ENCODE results near the gene PRDM16. TPM values are rescaled to one million over a fixed set of nuclear protein-coding genes. Genes with fewer than 3 reads are reported as not detected.

Gene PRDM16
- total RNA-seq, 1 experiment from 2014 or later, result 1.6 TPM

- ChIA-PET CTCF (no interaction called here), POLR2A (no interaction called here)
- no peak overlapping the region for H3K4me3 Mint-ChIP-seq
- DNase-seq (ENCODE audit: low spot score), result no peak
- H3K9me3 Mint-ChIP-seq, result no peaks in the 10 kb centered on the region
- H3K27me3 Mint-ChIP-seq (ENCODE audit: low read depth), result no peaks in the 10 kb centered on the region
- no peak for ATAC-seq
- peaks cover 3% of the 10 kb centered on the region; the same call in 1 of the 2 replicates for H3K4me1 Mint-ChIP-seq
- H3K36me3 Mint-ChIP-seq, result no peaks in the 10 kb centered on the region
- no peak overlapping the region for H3K27ac Mint-ChIP-seq
- TF ChIP-seq PREB (CRISPR knock-in tag; IDR thresholded peaks at IDR 0.05; ENCODE audit: borderline replicate concordance) (no peak), EMX1 (CRISPR knock-in tag; IDR thresholded peaks at IDR 0.05) (no peak), MXD4 (CRISPR knock-in tag; IDR thresholded peaks at IDR 0.05; ENCODE audit: borderline replicate concordance) (no peak), JAZF1 (CRISPR knock-in tag; IDR thresholded peaks at IDR 0.05) (no peak), FOXK1 (CRISPR knock-in tag; IDR thresholded peaks at IDR 0.05) (no peak), ZNF219 (CRISPR knock-in tag; IDR thresholded peaks at IDR 0.05; ENCODE audit: borderline replicate concordance) (no peak), STAT6 (CRISPR knock-in tag; conservative IDR thresholded peaks at IDR 0.05; ENCODE audit: low read depth) (no peak), E2F5 (CRISPR knock-in tag; IDR thresholded peaks at IDR 0.05) (no peak), ZNF138 (CRISPR knock-in tag; conservative IDR thresholded peaks at IDR 0.05) (no peak), MLX (CRISPR knock-in tag; IDR thresholded peaks at IDR 0.05) (no peak), OVOL2 (CRISPR knock-in tag; IDR thresholded peaks at IDR 0.05; ENCODE audit: borderline replicate concordance) (no peak), RORB (CRISPR knock-in tag; IDR thresholded peaks at IDR 0.05) (no peak), ZMAT4 (CRISPR knock-in tag; IDR thresholded peaks at IDR 0.05) (no peak), CREB1 (CRISPR knock-in tag; IDR thresholded peaks at IDR 0.05) (no peak), GABPB1 (CRISPR knock-in tag; IDR thresholded peaks at IDR 0.05) (no peak), ATF3 (CRISPR knock-in tag; conservative IDR thresholded peaks at IDR 0.05) (no peak), E2F1 (CRISPR knock-in tag; IDR thresholded peaks at IDR 0.05) (no peak), CBFB (CRISPR knock-in tag; IDR thresholded peaks at IDR 0.05; ENCODE audit: low read depth) (no peak), MAX (CRISPR knock-in tag; IDR thresholded peaks at IDR 0.05) (no peak)
Observed at GRCh38 chr1:3436451-3436850, 367.4 kb downstream of the PRDM16 start.

GRCh38 chr1:3436901-3437300 is 367.9 kb downstream of the PRDM16 start:
- no peaks in the 10 kb centered on the region for H3K36me3 Mint-ChIP-seq

More at GRCh38 chr1:3436901-3437300, 367.9 kb downstream of the PRDM16 start:
- ATAC-seq (no peak), DNase-seq (ENCODE audit: low spot score) (no peak)
- ChIA-PET POLR2A (no interaction called here), CTCF (interaction anchor here (1.6 kb wide), 1 partner anchor 34 kb away, joined by 5 read pairs; no protein-coding TSS in a partner anchor)
- Mint-ChIP-seq H3K27ac (no peak overlapping the region), H3K9me3 (no peaks in the 10 kb centered on the region), H3K27me3 (ENCODE audit: low read depth) (no peaks in the 10 kb centered on the region), H3K4me1 (no peaks in the 10 kb centered on the region; the same call in 1 of the 2 replicates), H3K4me3 (no peak overlapping the region)
- TF ChIP-seq CTCF (IDR thresholded peaks at IDR 0.05), result no peak
- TF ChIP-seq ETV6 (CRISPR knock-in tag; IDR thresholded peaks at IDR 0.05), result no peak
- TF ChIP-seq NFATC4 (CRISPR knock-in tag; IDR thresholded peaks at IDR 0.05), result no peak
- TF ChIP-seq GRHL2 (CRISPR knock-in tag; IDR thresholded peaks at IDR 0.05; ENCODE audit: insufficient replicate concordance, severe bottlenecking), result no peak
- no peak for TF ChIP-seq CDX4 (CRISPR knock-in tag; IDR thresholded peaks at IDR 0.05; ENCODE audit: borderline replicate concordance)
- no peak for TF ChIP-seq FOXP1 (CRISPR knock-in tag; IDR thresholded peaks at IDR 0.05; ENCODE audit: borderline replicate concordance)
